ENCODE data around the gene PPP1R10.

Gene PPP1R10

DNA sequence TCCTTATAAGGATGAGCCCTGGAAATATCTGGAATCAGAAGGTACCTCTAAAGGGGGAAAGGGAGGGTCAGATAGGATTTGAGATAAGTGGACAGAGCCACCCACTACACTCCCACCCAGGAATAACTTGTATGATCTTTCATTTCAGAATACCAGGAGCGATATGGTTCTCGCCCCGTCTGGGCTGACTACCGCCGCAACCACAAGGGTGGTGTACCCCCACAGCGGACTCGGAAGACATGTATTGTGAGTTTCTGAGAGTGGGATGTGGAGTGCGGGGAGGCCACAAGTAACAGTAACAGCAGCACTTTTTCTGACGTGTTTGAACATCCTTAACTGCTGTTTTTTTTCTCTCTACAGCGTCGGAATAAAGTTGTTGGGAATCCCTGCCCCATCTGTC is 2.5 kb upstream of the PPP1R10 start:
- ATAC-seq = no peak
- DNase-seq = no peak

DNA sequence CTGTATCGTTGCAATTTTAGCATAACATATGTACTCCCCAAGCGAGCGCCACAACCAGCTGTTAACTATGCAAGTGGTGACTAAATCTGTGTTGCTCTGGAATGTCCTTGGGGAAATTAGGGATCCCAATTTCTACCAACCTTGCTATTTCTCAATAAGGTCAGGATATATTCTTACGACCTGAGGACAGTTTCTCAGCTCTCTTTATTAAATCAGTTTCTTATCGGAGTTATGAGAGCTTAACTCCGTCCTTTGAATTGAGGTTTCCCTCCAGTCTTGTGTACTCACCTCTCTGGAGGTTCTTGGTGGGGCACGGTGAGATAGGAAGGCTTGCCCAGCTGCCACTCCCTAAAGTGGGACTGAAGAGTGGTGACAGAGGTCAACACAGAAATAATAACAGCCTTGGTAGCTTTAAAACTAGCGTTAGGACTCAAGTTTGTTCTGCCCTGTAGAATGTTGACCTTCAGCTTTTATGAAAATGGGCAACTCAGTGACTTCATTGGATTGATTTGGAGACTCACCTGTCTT is 1.3 kb upstream of the PPP1R10 start:
- ATAC-seq = no peak
- no peak for DNase-seq

DNA sequence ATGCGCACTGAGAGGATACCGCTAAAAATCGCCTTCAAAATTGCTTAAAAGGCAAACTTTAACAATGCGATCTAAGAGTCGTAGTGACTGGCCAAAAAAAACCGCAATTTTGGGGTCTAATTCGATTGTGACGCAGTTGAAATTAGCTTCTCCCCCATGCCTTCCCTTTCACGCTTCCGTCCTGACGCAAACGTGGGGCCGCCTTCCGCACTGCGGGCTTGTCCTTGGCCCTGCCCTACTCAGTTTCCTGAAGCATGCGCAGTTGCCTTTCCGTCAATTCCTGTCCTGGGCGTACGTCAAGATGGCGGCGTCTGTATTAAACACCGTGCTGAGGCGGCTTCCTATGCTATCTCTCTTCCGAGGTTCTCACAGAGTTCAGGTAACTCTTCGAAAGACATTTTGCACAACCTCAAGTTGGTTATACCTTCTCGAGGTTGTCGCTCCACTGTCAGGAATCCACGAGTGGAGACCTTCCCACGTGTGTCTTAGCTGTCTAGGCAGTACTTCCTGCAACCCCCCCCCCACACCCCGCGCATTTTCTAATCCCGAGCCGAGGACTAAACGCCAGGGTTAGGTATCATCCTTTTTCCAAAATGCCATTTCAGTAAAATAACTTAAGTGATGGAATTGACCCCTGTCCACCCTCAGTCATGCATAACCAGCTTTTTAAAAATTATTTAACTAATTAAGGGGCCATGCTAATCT is 674 bp upstream of the PPP1R10 start, which contains the start of gene MRPS18B:
Gene MRPS18B, plus strand, starts transcription at position 276 of the 705 bp plus-strand sequence. Its CDS starts 26 bp downstream, at position 302.
- ATAC-seq (peak; percentile 87), DNase-seq (peak; percentile 96)

DNA sequence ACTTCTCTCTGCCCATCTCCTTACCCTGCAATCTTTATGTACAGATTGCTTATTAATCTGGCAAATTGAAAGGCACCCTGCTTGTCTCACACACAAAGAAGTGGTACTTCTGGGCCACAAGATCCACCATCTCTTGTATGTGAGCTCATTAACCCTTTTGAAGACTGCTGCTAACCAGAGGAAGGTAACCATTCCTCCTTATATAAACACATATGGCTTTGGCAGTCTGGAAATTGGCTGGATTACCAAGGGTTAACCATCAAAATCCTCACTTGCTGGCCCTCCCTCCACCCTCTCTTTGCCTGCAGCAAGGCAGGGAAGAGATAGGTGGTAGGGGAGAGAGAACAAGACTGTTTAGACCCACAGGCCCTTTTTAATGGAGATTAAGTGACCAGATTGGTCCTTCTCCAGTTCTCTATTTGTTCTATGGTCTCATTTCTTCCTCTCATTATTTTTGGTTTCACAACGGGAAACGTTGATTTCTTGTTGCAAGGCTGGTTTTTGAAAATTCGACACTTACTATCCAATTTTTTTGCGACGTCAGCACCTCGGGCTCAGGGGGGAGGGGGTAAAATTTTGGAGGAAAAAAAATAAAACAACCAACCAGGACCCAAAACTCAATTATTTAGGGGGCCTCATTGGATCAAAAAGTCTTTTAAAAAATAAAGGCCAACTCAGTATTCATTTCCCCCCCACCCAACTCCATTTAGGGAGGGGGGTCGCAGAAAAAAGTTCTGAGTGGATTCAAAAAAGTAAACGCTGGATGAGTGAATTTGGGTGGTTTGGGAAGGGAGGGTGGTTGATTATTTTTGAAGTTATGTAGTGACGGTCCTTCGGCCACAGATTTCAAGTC is 859 bp downstream of the PPP1R10 start:
- ATAC-seq (no peak), DNase-seq (no peak)

DNA sequence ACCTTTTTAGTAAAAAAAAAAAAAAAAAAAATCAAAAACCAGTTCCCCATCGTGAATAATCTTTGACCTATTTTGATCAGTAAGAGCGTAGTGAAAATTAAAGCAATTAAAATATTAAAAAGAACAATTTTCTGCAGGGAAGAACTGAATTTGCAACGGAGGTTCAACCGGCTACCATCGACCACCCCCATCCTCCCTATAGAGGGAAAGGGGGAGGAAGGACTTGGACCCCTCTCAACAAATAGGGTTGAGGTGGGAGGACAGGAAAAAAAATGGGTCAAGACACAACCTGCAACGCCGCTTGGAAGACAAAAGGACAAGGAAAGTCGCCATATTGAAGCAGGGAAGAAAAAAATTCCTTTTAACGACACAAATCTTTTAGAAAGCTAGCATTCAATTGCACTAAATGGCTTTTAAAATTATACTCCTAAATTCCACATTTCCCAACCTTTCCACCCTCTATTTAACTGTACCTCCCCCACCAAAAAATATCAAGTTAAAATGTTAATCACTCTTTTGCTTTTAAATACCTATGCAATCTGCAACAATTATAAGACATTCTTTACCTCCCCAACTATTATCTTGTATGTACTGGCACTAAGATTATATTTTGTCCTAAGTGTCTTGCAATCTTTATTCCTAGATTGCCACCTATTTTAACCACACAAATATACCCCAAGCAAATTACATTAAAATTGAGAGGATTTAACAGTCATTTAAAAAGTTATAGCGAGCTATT is 1.7 kb downstream of the PPP1R10 start:
- DNase-seq (peak; percentile 41), ATAC-seq (no peak)

DNA sequence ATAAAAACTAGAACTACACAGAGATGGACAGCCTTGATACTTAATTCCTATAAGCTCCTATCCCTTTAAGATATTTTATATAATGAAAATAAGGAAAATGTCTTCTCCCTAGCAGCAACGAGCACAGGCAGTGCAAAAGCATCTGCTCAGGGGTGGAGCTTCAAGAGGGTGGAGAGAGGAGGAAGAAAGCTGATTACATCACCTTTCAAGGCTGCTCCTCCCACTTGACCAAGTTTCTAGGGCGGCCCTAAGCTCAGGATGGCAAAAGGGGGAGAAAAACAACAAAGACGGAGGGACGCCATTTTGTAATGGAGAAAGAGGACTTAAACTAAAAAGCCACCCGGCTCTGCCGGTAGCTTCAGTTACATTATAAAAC is 2.2 kb downstream of the PPP1R10 start:
- ATAC-seq (peak; percentile 65), DNase-seq (peak; percentile 80)

DNA sequence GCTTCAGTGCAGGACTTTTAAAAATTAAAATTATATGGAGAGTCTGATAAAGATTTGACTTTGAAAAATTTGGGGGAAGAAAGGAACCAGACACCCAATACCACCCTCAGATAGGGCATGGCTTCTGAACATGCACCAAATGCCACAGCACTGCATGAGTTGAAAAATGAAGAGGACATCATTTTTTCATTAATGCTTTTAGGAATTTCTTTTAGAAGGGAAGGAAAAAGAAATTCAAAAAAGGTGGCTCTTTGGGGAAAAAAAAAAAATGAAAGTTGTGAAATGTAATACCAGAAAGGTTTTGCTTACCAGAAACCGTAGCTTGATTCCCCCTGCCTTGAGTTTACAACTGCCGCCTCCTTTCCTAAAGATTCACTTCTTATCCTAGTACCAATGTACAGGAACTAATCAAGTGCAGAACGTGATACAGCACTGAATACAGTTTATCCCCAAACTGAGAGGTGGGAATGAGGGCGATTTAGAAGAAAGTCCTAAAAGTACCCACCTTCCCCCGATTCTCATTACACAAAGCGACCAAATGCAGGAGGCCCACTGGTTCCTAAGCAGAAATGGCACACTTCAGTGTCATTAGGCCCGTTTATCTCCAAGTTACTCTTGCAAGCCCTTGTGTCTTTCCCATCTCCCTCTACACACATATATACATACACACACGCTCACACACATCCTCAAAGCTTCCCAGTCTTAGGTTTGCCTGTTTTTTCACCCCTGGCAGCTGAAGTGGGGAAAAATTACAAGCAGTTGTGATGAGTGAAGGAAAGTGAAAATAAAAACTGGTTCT is 2.8 kb downstream of the PPP1R10 start:
- ATAC-seq (no peak), DNase-seq (no peak)

DNA sequence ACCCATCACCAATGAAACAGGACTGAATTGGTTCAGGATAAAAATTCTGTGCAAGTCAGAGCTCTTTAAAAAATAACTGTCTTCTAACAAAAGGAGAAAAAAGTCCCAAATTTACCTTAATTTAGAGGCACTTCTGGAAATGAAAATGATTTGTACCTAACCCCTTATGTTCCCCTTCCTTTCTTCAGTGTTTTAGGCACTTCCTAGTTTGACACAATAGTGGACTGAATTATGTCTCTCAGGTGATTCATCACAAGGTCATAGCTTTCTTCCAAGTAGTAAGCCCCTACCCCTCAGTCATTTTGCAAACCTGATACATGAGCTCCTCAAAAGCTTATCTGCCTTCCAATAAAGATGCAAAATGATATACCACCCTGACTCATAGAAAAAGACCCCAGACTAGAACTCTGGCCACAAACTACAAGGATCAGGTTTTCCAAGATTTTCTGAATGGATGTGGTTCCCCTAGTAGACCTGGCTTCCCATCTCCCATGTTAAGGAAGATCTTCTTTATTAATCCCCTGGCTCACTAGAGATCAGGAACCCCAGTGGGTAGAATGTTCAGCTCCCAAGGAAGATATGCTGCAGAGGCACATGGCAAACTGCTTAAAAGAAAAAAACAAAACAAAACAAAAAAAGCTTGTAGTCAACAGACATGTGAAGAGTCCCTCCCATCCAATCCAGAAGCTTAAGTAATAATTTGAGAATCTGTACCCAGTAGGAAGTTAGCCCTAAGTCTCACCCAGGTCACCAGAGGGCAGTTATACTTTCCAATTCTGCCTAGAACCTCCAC is 3.6 kb downstream of the PPP1R10 start:
- DNase-seq (no peak), ATAC-seq (no peak)

DNA sequence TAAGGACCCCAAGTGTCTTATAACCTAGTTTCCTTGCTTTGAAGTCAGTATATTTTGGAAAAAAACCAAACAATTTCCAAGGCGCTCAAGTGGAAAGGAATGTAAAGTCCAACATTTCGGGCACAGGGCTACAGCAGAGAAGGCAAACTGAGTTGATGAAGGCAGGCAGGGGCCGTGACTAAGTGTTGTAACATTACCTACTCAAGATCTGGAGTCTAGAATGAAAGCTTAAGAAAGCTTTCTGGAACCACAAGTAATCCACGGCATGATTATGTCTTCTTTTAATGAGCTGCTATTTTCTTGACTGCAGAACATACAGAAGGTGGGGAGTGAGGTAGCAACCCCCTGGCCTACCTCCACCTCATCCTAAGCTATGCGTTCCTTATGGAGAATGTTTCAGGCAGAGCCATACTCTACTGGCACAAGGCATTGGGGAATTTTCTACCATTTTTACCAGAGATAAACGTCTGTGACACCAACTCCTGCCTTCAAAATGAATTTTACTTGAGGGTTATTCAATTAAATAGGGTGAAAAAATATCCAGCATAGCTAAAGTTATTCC is 4.3 kb downstream of the PPP1R10 start:
- DNase-seq = no peak
- no peak for ATAC-seq

DNA sequence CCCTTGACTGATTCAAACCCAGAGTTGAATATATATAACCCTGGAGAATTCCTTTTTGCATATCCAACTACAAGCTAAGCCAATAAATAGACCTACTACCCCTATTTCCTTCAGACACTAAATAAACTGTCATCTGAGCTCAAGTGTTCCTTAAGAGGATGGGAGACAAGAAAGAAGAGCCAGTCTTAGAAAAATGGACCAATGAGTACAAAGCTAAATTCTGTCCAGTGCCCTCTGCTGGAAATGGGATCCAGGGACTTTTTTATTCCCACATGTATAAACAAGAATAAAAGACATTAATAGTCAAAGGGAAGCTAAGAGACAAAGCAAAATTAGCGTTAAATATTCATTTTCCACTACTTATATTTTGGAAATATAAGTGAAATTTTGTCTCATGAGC is 4.8 kb downstream of the PPP1R10 start:
- no peak for DNase-seq
- ATAC-seq = no peak

DNA sequence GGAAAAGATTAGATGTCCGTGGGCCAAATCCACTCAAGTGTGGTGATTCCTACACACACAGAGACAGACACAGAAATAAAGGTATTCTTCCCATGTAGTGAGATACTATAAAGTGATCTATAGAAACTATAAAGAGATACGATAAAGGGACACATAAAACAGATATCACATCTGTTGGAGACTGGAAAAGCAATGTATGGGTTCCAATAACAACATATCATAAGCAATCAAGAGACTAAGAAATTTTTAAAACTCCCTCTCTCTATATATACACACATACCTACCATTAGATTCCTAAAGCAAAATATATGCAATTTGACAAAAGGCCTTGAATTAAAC is 5.2 kb downstream of the PPP1R10 start:
- ATAC-seq (no peak), DNase-seq (no peak)

DNA sequence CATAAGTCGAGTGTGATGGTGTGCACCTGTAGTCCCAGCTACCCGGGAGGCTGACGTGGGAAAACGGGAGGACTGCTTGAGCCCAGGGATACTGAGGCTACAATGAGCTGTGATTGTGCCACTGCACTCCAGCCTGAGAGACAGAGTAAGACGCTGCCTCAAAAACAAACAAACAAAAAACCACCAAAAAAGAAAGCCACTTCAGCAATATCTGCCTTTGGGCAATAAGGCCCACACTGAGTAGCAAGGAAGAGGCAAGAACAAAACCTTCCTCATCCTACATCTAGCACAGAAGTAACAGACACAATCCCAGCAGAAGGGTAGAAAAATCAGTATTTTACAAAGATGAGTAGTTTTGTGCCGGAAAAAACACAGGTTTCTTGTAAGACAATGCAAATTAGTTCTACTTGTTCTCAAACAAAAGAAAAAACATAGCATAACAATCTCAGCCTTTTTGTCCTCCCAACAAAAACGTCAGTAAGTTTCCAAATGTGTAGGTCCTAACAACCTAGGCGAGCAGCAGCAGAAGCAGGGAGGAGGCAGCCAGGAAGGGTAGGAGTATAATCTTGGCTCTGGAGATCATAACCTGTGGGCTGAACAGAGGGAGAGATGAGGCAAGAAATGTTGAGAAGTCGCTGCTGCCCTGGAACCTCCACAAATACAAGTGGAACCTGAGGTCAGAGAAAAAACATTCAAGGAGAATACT is 5.7 kb downstream of the PPP1R10 start:
- no peak for DNase-seq
- no peak for ATAC-seq

DNA sequence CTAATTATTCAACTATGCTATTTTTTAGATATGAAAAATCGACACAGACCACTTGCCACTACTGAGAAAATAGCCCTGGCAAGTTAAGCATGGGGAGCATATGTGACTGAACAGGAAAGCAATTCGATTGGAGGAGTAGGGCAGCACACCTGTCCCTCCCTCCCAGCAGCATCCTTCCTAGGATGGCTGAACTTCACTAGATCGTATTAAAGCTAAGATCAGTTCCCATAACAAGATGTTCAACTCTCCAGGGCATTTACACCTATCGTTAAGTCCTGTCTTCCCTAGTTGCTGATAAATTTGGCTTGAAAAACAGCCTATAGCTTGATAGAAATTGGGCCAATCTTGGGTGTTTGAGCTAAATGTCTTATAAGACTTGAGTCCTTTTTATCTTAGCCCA is 7.0 kb downstream of the PPP1R10 start:
- no peak for DNase-seq
- no peak for ATAC-seq

DNA sequence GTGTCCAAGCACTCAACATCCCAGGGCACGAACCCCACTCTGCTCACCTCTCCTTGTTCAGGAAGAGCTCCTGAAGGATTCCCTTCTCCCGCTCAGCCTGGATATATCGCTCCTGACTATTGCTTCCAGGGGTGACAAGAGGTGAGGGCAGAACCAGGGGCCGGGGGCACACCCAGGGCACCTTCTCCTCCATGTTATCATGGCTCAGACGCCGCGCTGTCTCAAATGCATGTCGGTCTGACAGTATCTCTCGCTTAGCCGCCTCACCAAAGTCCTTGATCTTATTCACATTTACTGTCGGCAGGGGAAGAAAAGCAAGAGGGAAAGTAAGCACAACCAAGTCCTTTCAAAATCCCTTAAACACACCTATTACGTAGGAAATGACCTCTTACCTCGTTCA is 13.1 kb downstream of the PPP1R10 start:
- no peak for DNase-seq
- ATAC-seq = no peak

DNA sequence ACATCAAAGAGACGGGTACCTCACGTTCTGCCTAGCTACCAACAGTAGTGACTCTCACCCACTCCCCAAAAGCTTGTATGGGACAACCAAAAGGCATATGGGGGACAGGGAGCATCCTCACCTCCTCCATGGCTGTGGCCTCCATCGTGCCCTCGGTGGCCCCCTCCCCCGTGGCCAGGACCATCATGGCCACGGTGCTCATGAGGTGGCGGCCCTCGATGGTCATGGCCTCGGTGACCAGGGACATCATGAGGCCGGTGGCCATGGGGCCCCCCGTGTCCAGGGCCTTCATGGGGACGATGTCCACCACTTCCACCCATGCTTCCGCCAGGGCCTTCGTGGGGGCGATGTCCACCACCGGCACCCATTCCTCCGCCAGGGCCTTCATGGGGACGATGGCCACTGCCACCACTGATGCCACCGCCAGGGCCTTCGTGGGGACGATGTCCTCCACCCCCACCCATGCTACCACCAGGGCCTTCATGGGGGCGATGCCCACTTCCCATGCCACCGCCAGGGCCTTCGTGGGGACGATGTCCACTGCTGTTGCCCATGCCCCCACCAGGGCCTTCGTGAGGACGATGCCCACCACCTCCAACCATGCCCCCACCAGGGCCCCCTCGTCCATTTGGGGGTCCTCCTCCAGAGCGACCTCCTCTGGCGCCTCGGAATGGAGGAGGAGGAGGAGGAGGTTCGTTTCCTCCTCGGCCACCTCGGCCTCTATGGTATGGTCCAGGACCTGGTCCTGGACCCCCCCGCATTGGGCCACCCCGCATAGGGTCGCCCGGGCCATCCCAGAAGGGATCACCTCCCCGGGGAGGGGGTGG is 15.0 kb downstream of the PPP1R10 start:
- ATAC-seq = no peak
- DNase-seq = no peak

DNA sequence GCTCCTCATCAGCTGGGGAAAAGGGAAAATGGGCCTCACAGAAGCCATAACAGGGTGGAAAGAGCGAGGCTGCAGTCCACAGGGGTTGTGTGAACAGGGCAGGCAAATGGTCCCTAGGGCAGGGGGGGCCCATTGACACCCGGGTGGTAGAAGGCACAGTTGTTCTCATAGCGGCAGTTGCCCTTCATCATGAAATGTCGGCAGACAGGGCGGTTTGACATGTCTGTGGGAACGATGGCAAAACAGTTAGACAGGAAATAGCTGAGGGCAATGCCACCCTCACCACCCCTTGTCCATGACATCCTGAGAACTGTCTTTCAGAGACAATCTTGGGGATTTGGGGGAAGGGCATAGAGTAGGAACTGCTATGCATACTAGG is 15.6 kb downstream of the PPP1R10 start:
- ATAC-seq = no peak
- no peak for DNase-seq

DNA sequence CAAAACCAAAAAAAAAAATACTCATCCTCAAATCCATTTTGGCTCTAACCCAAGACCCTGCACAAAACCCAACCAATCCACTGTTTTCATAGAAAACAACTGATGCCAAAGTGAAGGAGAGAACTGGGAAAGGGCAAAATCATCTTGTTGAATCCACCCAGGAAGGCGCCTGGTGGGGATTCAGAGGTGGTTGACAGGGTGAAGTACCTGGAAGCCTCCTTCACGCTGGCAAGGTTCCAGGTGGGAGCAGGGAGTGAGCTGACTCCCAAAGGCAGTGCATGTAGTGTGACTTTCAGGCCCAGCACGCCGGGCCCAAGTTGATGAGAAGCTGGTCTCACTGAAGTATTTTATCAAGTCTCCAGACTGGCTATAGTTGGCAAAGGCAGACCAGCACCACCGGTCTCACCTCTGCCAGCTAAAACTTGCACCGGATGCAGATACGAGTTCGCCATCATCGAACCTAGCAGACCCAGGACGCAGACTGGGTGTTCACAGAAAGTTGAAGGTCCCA is 16.5 kb downstream of the PPP1R10 start:
- ATAC-seq (no peak), DNase-seq (no peak)

DNA sequence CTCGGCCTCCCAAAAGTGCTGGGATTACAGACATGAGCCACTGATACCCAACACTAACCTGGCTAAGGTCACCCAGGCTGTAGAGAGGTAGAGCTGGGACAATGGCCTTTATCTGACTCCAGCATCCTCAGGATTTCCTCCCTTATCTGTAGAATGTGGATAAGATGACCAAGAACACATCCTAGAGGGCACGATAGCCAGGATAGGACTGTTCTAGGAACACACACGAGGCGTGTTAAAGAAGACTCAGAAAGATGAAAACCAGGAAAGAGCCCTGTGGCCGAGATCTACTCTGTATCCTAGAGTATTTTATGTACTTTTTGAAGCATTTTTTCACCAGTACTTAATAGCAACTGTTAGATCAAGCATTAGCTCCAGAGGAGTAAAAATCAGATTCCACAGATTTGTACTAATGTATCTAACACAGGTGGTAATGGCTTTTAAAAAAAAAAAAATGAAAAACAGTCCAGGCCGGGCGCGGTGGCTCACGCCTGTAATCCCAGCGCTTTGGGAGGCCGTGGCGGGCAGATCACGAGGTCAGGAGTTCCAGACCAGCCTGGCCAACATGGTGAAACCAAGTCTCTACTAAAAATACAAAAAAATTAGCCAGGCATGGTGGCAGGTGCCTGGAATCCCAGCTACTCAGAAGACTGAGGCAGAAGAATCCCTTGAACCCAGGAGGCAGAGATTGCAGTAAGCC is 17.3 kb downstream of the PPP1R10 start:
- DNase-seq (no peak), ATAC-seq (no peak)

Data from stimulated activated naive CD8-positive, alpha-beta T cell treated with anti-CD3 and anti-CD28 coated beads, Interleukin-15, Interleukin-2, amounts not matched to agents 100 U/mL and 50 U/mL, for 24 hours (primary cell).